GM21717 (cell line): ENCODE measurements around the gene USP33.
"Not testable (repeated sequence)": the region's sequence is repeated elsewhere in the genome, so short reads cannot be mapped to it uniquely, and the experiment has no call there.

Experiments used
- ATAC-seq: cut with Tn5 transposase; IDR thresholded peaks from one replicate; pipeline ENCODE4 v1.9.1; 2021; ENCODE audit warnings: mild to moderate bottlenecking, moderate library complexity; ENCODE audit not compliant: unreplicated experiment

The USP33 gene

DNA sequence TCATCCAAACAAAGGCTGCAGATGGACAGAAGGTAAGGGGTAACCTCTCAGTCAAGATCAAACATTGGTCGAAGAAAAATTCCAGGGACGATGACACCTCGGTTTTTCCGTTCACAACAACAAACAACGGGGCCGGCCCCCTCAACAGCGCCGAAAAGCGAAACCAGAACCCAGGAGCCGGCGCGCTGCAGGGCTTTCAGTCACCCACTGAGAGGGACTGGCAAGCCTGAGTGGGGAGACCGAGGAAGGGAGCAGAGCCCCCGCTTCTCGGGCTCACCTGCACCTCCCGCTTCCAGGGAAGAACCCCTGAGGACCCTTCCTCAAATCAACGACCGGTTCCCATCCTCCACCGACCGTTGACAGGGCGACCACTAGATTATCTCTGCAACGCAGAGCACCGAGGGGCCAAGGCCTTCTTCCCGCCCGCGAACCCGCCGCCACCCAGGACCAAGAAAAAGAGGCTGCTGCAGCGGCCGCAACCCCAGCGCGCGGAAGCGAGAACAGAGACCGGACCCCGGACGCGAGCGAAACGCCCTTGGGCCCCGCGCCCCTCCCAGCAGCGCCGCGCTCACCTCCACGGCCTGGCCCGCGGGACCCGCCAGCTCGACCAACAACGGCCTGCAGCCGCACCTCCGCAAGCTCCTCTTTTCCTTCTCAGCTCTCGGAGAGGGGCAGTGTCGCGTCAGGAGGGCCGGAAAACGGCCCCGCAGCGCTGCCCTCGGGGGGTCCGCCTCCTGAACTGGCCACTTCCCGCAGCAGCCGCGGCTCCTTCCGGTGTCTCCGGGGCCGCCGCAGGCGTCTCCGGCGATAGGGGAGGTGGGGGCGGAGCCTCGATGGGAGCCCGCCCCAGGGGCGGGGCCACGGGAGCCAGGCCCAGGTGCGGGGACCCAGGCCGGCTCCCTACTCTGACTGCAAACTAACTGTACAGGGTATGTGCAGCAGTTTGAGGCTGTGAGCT is at the start of gene USP33:
USP33 (minus strand) TSS at position 782 of the 958 bp plus-strand sequence. CDS start 18,155 bp downstream, outside the sequence.
- ATAC-seq, result peak; percentile 97

DNA sequence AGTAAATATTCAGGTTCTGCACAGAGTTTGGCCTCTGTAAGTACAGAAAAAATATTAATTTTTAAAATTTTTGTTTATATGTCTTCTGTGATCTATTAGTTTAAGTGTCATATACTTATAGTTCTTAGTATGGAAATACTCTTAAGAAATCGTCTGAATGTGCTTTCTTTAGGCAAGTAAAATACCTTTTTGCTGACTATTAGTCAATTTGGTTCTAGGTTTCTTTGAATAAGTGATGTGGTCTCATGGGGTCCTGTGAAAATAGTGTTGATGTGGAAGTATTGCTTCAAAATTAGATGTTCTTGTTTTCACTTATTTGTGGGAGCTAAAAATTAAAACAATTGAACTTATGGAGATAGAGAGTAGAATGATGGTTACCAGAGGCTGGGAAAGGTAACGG is 43.7 kb upstream of the USP33 start:
- ATAC-seq, result no peak

DNA sequence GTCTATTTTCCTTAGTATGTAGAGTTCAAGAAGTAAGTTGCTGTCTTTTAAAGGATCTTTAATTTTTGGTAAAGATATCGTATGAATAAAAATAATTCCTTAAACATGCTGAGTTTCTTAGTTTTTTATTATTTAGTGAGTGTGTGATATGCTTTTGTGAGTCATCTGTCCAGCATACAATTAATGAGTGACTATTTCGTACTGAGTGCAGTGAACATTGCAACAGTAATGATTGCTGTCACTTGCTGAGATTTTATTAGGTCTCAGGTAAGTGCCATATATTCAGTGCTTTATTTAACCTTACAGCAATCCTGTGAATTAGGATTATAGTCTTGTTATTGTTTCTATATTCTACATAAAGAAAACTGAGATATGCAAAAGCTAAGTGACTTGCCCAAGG is 42.4 kb upstream of the USP33 start:
- ATAC-seq, result no peak

DNA sequence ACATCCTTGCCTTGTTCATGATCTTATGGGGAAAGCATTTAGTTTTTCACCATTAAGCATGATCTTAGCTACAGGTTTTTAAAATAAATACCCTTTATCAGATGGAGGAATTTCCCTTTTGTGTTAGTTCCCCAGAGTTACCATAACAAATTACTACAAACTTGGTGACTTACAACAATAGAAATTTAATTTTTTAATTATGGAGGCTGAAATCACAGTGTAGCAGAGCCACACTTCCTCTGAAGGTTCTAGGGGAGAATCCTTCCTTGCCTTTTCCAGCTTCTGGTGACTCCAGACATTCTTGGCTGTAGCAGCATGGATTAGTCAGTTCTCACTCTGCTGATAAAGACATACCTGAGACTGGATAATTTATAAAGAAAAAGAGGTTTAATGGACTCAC is 38.3 kb upstream of the USP33 start:
- ATAC-seq, result no peak

DNA sequence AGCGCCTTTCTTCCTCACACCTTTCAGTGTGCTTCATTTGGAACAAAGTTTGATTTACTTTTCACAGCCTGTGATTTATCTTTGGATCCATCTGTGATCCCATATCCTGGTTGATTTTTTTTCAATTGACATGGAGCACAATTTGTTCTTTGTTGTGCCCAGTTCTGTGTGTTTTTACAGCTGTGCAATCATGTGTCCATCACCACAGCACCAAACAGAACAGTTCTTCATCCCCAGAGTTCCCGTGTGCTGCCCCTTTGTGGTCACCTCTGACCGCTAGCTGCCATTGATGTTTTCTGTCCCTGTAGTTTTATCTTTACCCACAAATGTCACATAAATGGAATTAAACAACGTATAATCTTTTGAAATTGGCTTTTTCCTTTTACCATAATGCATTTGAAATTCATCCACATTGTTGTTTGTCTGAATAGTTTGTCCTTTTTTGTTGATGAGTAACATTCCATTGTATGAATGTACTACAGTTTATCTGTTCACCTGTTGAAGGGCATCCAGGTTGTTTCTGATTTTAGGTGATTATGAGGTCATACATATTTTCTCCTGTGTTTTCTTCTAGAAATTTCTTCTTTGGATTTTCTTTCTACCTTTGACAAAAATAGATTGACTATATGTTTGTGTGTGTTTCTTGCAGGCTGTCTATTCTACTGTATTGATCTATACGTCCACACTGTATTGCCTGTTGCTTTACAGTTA is 37.2 kb upstream of the USP33 start:
- ATAC-seq, result no peak

DNA sequence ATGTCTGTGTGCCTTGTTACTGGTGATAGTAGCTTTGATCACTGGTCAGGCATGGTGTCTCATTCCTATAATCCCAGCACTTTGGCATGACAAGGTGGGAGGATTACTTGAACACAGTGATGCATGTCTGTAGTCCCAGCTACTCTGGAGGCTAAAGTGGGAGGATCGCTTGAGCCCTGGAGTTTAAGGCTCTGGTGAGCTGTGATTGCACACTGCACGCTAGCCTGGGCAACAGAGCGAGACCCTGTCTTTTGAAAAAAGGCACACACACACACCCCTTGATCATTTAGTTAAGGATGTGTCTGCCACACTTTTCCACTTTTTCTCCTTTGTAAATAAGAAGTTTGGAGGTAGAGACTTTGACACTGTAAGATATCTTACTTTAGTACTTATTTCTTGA is 34.9 kb upstream of the USP33 start:
- ATAC-seq, result no peak

DNA sequence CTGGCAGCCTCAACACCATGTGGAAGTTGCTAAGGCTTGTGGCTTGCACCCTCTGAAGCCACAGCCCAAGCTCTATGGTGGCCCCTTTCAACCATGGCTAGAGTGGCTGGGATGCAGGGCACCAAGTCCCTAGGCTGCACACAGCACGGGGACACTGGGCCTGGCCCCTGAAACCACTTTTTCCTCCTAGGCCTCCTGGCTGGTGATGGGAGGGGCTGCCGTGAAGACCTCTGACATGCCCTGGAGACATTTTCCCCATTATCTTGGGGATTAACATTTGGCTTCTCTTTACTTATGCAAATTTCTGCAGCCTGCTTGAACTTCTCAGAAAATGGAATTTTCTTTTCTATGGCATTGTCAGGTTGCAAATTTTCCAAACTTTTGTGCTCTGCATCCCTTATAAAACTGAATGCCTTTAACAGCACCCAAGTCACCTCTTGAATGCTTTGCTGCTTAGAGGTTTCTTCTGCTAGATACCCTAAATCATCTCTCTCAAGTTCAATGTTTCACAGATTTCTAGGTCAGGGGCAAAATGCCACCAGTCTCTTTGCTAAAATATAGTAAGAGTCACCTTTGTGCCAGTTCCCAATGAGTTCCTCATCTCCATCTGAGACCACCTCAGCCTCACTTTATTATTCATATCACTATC is 26.6 kb upstream of the USP33 start:
- ATAC-seq, result not testable (repeated sequence)

DNA sequence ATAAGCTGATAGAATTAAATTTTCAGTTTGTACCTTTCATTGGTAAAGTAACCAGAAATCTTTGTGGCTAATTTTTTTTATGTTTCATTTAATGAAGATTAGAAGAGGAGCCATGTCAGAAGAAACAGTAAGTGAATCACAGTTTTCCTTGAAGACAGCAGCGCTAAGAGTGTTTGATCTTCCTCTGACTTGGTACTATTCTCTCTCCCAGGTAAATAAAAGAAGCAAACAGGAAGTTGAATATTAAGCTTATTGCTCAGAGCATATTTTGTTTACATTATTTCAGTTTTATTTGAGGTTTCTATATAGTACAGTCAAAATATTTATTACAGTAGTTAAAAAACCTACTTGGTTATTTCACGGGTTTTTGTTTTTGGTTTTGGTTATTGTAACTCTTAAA is 23.5 kb upstream of the USP33 start:
- ATAC-seq, result no peak

DNA sequence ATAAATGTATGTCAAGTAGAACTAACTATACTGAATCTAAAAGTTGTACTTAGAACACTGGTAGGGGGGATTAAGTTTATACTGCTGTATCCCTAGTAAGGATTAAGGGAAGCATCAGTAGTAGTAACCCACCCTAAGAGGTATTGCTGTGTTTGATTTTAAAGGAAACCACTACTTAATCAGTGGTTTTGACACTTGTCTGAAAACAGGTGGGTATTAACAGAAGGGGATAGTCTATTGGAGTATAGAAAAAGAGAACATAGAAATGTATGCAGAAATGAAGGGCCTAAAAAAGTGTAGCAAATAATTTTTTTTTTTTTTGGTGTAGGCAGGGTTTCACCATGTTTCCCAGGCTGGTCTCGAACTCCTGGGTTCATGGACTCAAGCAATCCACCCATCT is 22.0 kb upstream of the USP33 start:
- no peak for ATAC-seq

DNA sequence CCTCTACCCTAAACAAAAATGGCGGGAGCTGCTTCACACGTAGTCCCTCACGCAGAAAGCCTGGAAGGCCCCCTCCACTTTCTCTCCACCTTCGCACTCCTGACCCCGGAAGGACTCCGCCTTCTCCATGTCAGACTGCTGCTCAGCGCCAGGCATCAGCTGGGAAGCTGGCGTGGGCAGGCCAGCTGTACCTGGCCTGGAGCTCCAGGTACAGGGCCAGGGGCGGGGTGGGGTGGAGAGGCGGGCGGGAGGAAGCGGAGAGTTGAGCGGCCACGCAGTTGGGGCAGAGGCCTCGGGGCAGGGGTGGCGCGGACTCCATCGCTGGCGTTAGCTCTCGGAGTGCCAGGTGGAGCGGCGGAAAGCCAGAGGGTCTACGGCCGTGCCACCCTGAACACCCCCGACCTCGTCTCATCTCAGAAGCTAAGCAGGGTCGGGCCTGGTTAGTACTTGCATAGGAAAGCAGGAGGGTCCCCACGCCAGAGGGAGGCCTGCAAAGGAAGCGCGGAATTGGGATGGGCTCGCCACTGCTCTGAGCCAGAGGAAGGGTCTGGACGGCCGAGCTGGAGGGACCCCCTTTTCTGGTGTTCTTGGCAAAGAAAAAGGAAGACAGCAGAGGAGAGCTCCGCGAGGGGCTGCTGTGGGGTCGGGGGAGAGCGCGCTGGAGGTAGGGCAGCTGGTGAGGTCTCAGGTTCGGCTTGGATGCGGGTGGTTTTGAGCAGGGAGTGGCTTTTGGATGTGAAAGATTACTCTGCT is 20.1 kb upstream of the USP33 start, which contains the start of gene MIGA1:
MIGA1 (plus strand) TSS at position 121 of the 753 bp plus-strand sequence. CDS start 3,604 bp downstream, outside the sequence.
- peak; percentile 99 for ATAC-seq

DNA sequence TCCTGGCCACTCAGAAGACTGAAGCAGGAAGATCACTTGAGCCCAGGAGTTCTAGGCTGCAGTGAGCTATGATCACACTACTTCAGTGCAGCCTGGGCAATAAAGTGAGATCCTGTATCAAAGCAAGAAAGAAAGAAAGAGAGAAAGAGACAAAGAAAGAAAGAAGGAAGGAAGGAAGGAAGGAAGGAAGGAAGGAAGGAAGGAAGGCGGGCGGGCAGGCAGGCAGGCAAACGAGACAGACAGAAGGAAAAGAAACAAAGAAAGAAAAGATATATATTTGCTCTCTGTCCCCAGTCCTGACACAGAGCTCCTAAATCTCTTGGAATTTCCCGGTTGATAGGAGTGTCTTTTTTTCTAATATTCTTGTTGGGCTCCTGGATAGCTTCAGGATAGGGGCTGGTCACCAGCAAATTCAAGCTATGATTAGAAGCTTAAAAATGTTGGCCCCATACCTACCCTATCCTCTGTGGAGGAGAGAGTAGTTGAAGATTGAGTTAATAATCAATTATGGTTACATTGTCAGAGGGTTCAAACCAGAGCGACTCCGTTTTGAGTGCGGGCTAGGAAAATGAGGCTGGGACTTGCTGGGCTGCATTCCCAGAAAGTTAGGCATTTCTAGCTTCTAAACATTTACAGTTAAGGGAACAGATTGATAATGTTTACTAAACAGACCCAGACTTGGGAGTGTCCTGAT is 16.5 kb upstream of the USP33 start:
- ATAC-seq, result no peak

DNA sequence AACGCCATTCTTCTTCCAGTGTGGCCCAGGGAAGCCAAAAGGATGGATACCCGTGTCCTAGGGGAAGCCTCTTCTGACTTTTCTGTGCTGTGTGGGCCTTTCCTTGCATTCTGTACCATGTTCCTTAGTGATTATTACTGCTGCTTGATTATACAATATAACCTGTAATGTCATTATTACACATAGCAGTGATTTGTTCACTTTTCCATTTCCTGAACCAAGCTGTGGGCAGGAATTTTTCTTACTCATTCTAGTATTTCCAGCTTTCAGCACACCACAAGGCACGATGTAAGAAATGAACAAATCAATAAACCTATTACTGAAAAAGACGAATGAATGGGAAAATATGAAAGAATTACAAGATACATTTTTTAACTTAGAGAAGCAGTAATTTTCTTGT is 8.4 kb upstream of the USP33 start:
- no peak for ATAC-seq

DNA sequence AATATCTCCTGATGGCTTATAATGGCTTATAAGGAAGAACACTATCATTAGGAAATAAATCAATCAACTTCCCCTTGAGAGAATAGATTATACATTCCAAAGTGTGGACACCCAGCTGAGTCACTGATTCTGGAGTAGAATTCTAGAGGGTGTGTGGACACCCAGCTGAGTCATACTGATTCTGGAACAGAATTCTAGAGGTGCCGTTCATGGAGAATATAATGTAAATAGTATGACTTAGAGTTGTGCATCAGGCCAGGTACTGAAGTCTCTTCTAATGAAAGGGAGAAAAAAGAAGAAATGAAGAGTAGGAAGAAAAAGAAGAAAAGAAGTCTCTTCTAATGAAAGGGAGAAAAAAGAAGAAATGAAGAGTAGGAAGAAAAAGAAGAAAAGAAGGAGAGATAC is 2.4 kb upstream of the USP33 start:
- no peak for ATAC-seq

DNA sequence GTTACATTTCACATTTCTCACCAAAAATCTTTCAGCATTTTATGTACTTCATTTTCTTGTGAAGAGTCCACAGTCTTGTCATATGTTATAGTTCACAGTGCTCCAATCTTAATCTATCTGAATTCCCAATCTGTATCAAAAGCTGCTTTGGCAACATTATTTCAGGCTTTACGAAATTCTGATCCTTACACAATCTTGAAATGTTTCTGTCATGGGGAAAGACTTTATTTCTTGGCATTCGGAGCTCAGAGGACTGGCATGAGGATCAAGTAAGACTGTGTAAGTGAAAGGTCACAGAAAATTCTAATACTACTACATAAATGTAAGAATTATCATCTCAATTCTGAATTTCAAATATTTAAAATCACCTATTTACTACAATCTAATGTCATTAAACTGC is 2.0 kb downstream of the USP33 start:
- ATAC-seq, result no peak

DNA sequence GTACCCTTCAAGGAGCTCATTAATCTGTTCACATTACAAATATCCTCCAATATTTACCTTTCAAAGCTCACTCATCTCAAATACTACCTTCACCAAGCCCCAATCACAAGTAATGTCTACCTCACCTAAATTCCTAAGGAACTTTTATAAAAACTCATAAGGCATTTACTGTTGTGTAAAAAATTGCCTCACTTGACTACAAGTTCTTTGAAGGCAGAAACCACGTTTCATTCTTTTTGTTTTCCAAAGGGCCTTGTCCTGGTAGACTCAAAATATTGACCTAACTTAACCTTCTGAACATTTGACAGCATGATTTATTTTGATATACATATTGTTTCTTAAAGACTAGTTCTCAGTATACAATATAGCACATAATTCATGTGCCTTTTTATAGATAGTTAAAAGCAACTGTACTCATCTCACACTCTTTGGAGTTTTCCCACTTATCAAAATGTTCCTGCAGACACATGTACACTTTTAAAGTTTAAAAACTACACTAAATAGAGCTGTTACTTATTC is 2.5 kb downstream of the USP33 start:
- ATAC-seq, result no peak

DNA sequence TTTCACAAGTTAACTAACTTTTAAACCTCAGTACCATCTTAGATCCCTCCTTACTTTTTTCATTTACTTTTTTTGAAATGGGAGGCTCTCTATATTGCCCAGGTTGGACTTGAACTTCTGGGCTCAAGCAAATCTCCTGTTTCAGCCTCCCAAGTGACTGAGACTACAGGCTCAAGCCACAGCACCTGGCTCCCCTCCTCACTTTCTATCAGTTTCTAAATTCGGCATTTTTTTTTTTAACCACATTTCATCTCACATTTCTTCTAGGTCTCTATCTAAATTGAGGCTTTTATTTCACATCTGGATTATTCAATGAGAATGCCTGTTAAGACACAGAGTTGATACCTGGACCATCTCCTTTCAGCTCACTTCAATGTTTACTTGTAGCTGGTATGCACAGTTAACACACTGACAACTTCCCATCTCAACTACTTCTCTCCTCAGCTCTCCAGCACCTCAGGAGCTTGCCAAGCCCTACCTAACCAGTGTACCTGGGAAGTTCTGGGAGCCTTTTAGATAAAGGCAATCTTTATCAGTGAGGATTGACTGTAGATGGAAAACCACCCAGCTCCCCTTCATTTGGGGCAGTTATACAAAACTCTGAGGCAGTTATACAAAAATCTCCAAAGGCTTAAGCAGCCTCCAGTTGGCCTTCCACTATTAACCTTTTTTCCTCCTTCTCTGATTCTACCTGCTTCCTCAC is 3.4 kb downstream of the USP33 start:
- ATAC-seq, result no peak

DNA sequence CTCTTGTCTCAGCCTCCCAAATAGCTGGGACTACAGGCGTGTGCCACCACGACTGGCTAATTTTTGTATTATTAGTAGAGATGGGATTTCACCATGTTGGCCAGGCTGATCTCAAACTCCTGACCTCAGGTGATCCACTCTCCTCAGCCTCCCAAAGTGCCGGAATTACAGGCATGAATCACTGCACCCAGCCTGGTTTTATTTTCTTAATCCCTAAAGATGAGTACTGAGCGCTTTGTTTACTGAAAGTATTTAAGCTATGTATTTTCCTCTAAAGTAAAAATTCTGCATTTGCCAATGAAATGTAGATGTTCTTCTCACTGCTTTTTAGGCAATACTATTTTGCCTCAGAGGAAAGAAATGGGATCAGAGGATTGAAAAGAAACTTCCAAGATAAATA is 10.2 kb downstream of the USP33 start:
- not testable (repeated sequence) for ATAC-seq

DNA sequence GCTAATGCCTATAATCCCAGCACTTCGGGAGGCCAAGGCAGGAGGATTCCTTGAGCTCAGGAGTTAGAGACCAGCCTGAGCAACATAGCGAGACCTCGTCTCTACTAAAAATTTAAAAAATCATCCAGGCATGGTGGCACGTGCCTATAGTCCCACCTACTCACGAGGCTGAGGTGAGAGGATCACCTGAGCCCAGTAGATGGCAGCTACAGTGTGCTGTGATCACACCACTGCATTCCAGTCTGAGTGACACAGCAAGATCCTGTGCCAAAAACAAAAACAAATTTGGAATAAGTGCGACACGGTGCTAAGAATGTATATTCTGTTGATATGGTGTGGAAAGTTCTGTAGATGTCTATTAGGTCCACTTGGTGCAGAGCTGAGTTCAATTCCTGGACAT is 15.1 kb downstream of the USP33 start:
- no peak for ATAC-seq

DNA sequence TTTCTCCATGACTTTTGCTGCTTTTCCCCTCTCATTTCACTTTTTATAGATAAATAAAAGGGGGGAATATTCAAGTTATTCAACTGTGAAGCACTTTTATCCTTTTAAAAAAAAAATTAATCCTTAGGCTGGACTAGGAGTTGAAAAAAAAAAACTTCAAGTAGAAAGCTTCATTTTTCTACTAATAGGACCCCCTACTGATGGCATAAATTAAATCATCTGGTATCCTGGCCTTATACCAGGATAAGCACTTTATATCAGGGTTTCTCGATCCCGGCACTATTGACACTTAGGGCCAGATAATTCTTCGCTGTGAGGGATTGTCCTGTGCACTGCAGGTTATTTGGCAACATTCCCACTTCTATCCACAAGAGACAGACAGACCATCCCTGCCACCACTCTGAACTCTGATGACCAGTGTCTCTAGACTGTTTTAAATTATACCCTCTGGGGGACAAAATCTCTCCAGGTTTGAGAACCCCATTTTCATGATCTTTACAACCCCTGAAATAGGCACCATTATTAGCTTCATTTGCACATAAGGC is 17.6 kb downstream of the USP33 start:
- no peak for ATAC-seq
